Nephron progenitor cell (in vitro differentiated cells): Measurements from ENCODE around the gene INPP4B.

Experiments
- DNase-seq: peaks from one replicate; pipeline ENCODE4 v3.0.0; 2021
- H3K27ac Mint-ChIP-seq: 2 replicates; pipeline ENCODE4 v1.8.0; 2021; ENCODE audit warnings: mild to moderate bottlenecking, moderate library complexity, mixed read lengths
- H3K27me3 Mint-ChIP-seq: 2 replicates; pipeline ENCODE4 v1.8.0; 2021; ENCODE audit warnings: mild to moderate bottlenecking, low read depth, mixed read lengths; ENCODE audit not compliant: poor library complexity
- H3K36me3 Mint-ChIP-seq: 2 replicates; pipeline ENCODE4 v1.8.0; 2021; ENCODE audit warnings: low read depth, mixed read lengths
- H3K4me1 Mint-ChIP-seq: 2 replicates; pipeline ENCODE4 v1.8.0; 2021; ENCODE audit warnings: mixed read lengths
- H3K4me3 Mint-ChIP-seq: 2 replicates; pipeline ENCODE4 v1.8.0; 2021; ENCODE audit warnings: mild to moderate bottlenecking, moderate library complexity, mixed read lengths
- H3K9me3 Mint-ChIP-seq: 2 replicates; pipeline ENCODE4 v1.8.0; 2021; ENCODE audit warnings: mild to moderate bottlenecking, moderate library complexity, mixed read lengths
- TF ChIP-seq, protein P1 (sequence below): fragments of 200-600 bp; sonication (generic); IDR thresholded peaks from 2 replicates; pipeline ENCODE4 v1.5.0; 2021; ENCODE audit warnings: antibody characterized with exemption

Gene INPP4B

DNA sequence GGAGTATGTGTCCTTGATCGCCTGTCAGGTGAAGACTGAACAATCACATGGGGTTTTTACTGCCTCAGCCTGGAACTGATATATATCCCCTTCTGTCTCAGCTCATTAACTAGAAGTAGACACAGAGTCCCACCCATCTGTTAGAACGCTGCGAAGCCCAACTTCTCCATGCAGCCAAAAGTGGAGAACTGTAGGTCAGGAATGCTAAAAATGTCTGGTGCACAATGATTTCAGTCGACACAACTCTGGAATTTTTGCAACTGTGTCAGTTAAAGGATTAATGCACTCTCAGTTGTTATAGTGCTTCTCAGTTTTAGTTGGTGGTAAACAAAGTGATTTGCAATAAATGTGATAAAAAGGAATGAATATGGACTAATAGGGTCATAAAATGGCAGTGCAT lies 287.2 kb downstream of the INPP4B start:
- Mint-ChIP-seq H3K4me1 (peaks cover 54% of the 10 kb centered on the region), H3K4me3 (no peak overlapping the region), H3K27me3 (no peaks in the 10 kb centered on the region), H3K27ac (no peak overlapping the region), H3K9me3 (peaks cover 2% of the 10 kb centered on the region), H3K36me3 (peaks cover 7% of the 10 kb centered on the region)
- TF ChIP-seq, protein P1, sequence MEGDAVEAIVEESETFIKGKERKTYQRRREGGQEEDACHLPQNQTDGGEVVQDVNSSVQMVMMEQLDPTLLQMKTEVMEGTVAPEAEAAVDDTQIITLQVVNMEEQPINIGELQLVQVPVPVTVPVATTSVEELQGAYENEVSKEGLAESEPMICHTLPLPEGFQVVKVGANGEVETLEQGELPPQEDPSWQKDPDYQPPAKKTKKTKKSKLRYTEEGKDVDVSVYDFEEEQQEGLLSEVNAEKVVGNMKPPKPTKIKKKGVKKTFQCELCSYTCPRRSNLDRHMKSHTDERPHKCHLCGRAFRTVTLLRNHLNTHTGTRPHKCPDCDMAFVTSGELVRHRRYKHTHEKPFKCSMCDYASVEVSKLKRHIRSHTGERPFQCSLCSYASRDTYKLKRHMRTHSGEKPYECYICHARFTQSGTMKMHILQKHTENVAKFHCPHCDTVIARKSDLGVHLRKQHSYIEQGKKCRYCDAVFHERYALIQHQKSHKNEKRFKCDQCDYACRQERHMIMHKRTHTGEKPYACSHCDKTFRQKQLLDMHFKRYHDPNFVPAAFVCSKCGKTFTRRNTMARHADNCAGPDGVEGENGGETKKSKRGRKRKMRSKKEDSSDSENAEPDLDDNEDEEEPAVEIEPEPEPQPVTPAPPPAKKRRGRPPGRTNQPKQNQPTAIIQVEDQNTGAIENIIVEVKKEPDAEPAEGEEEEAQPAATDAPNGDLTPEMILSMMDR: no peak
- peak; percentile 21 for DNase-seq

DNA sequence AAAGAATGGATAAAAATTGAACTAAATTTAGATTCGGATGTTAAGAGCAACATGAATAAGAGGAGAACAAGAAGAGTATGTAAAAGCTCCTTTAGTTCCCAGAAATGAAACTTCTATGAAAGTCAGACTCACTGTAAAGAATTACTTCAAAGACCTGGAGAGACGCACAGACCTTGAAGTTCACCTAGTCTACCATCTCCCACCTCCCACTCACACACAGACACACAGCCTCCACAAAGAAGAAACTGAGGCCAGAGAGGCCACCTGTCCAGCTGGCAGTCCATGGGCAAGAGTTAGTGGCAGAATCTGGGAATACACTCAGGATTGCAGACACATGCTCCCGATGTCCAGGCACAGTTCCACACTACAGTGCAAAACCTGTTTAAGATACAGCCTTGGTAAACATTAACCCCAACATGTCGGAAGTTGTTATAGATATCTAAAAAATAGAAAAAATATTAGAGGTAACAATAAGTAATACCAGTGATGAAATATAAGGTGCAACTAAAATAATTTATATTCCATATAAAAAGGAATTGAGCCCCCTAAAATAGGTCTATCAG lies 288.8 kb downstream of the INPP4B start:
- Mint-ChIP-seq H3K4me1 (peaks cover 58% of the 10 kb centered on the region), H3K9me3 (no peaks in the 10 kb centered on the region), H3K4me3 (no peak overlapping the region), H3K27ac (no peak overlapping the region), H3K36me3 (peaks cover 3% of the 10 kb centered on the region), H3K27me3 (no peaks in the 10 kb centered on the region)
- TF ChIP-seq, protein P1: no peak
- DNase-seq: no peak

- TF ChIP-seq, protein P1: no peak
- Mint-ChIP-seq H3K9me3 (no peaks in the 10 kb centered on the region), H3K27me3 (no peaks in the 10 kb centered on the region), H3K27ac (peak overlapping the region; percentile 41), H3K4me3 (peak overlapping the region; percentile 16), H3K4me1 (peaks cover 58% of the 10 kb centered on the region), H3K36me3 (no peaks in the 10 kb centered on the region)
- no peak for DNase-seq
Measured at GRCh38 chr4:142556570-142557238, 289.4 kb downstream of the INPP4B start.

GRCh38 chr4:142556048-142556447 lies 290.1 kb downstream of the INPP4B start:
- H3K4me1 Mint-ChIP-seq: peaks cover 64% of the 10 kb centered on the region
- no peaks in the 10 kb centered on the region for H3K9me3 Mint-ChIP-seq
- H3K36me3 Mint-ChIP-seq: no peaks in the 10 kb centered on the region
- no peak for DNase-seq
- TF ChIP-seq, protein P1: no peak
- no peaks in the 10 kb centered on the region for H3K27me3 Mint-ChIP-seq
- peak overlapping the region; percentile 41 for H3K27ac Mint-ChIP-seq
- no peak overlapping the region for H3K4me3 Mint-ChIP-seq

GRCh38 chr4:142554412-142554811 lies 291.7 kb downstream of the INPP4B start:
- TF ChIP-seq, protein P1: no peak

More at GRCh38 chr4:142554412-142554811, 291.7 kb downstream of the INPP4B start:
- no peak for DNase-seq
- Mint-ChIP-seq H3K27ac (peak overlapping the region; percentile 3), H3K27me3 (no peaks in the 10 kb centered on the region), H3K4me1 (peaks cover 70% of the 10 kb centered on the region), H3K4me3 (no peak overlapping the region), H3K36me3 (no peaks in the 10 kb centered on the region), H3K9me3 (no peaks in the 10 kb centered on the region)
